ENCODE results near the gene ATP5F1D. TPM values are rescaled to one million over a fixed set of nuclear protein-coding genes. Genes with fewer than 3 reads are reported as not detected.

Gene ATP5F1D
- total and polyA plus RNA-seq, 2 of the 13 experiments (the other 11 are each of a cell fraction or from before 2014, with no cell fraction given): 39.4 to 78.7 TPM

DNA sequence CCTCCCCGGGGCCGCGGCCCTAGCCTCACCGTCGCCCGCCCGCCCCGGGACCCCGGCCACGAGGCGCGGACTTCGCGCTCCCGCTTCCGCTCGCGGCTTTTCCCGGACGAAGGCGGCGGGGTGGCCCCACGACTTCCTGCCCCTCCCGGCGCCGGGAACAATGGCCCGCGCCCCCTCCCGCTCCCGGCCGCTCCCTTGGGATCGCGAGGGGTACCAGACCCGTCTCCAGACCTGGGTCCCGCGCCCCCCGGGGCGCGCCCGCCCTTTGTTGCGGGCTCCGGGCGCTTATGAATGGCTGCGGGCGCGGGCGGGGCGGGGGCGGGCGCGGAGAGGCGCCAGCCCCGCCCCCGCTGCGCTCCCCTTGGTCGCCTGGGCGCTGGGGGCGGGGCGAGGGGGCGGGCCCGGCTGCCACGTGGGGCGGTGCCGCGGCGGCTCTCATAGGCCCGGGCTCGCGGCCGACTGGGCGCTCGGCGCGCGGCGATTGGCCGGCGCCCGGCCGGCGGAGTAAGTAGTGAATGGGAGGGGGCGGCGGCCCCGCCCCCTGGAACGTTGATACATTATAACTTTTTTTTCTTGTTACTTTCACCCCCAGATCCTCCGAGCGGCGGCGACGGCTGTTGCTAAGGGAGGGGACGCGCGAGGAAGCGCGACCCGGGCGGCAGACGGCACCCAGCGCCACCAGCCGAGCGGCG lies 7.9 kb downstream of the ATP5F1D start (continued):
- peak; percentile 65; the same call in 1 of the 2 replicates for TF ChIP-seq SRY (CRISPR knock-in tag; IDR thresholded peaks at IDR 0.05)
- TF ChIP-seq, protein P1, sequence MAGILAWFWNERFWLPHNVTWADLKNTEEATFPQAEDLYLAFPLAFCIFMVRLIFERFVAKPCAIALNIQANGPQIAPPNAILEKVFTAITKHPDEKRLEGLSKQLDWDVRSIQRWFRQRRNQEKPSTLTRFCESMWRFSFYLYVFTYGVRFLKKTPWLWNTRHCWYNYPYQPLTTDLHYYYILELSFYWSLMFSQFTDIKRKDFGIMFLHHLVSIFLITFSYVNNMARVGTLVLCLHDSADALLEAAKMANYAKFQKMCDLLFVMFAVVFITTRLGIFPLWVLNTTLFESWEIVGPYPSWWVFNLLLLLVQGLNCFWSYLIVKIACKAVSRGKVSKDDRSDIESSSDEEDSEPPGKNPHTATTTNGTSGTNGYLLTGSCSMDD (CRISPR knock-in tag; IDR thresholded peaks at IDR 0.05): no peak
- peak; percentile 92 for TF ChIP-seq AKAP8 (CRISPR knock-in tag; IDR thresholded peaks at IDR 0.05)
- TF ChIP-seq XRCC5 (optimal IDR thresholded peaks at IDR 0.05; ENCODE audit: low read length): no peak
- TF ChIP-seq ISL2 (CRISPR knock-in tag; IDR thresholded peaks at IDR 0.05): 0 out of 2 replicates have a peak, but pooled peaks have one; percentile 10
- TF ChIP-seq NCOA2 (CRISPR knock-in tag; IDR thresholded peaks at IDR 0.05): no peak
- no peak; the same call in 1 of the 2 replicates for TF ChIP-seq ZFP90 (CRISPR knock-in tag; IDR thresholded peaks at IDR 0.05; ENCODE audit: borderline replicate concordance)
- TF ChIP-seq PHF8 (CRISPR knock-in tag; IDR thresholded peaks at IDR 0.05): peak; percentile 36; the same call in 1 of the 2 replicates
- TF ChIP-seq HIVEP1 (CRISPR knock-in tag; IDR thresholded peaks at IDR 0.05): no peak
- no peak for TF ChIP-seq NR2F6 (IDR thresholded peaks at IDR 0.05)
- peak; percentile 56; the same call in 1 of the 2 replicates for TF ChIP-seq NR2F6 (CRISPR knock-in tag; IDR thresholded peaks at IDR 0.05)
- TF ChIP-seq KLF6 (CRISPR knock-in tag; IDR thresholded peaks at IDR 0.05): 0 out of 2 replicates have a peak, but pooled peaks have one; percentile 38
- peak; percentile 76 for TF ChIP-seq SOX13 (IDR thresholded peaks at IDR 0.05)
- TF ChIP-seq SOX13 (CRISPR knock-in tag; conservative IDR thresholded peaks at IDR 0.05 in 1 of 2, IDR thresholded peaks at IDR 0.05 in 1 of 2): peak; percentile 51 to 92; a peak in 2 of 4 replicates
- TF ChIP-seq KDM3A (CRISPR knock-in tag; IDR thresholded peaks at IDR 0.05; ENCODE audit: low read depth): 0 out of 2 replicates have a peak, but pooled peaks have one; percentile 12
- TF ChIP-seq, protein P2, sequence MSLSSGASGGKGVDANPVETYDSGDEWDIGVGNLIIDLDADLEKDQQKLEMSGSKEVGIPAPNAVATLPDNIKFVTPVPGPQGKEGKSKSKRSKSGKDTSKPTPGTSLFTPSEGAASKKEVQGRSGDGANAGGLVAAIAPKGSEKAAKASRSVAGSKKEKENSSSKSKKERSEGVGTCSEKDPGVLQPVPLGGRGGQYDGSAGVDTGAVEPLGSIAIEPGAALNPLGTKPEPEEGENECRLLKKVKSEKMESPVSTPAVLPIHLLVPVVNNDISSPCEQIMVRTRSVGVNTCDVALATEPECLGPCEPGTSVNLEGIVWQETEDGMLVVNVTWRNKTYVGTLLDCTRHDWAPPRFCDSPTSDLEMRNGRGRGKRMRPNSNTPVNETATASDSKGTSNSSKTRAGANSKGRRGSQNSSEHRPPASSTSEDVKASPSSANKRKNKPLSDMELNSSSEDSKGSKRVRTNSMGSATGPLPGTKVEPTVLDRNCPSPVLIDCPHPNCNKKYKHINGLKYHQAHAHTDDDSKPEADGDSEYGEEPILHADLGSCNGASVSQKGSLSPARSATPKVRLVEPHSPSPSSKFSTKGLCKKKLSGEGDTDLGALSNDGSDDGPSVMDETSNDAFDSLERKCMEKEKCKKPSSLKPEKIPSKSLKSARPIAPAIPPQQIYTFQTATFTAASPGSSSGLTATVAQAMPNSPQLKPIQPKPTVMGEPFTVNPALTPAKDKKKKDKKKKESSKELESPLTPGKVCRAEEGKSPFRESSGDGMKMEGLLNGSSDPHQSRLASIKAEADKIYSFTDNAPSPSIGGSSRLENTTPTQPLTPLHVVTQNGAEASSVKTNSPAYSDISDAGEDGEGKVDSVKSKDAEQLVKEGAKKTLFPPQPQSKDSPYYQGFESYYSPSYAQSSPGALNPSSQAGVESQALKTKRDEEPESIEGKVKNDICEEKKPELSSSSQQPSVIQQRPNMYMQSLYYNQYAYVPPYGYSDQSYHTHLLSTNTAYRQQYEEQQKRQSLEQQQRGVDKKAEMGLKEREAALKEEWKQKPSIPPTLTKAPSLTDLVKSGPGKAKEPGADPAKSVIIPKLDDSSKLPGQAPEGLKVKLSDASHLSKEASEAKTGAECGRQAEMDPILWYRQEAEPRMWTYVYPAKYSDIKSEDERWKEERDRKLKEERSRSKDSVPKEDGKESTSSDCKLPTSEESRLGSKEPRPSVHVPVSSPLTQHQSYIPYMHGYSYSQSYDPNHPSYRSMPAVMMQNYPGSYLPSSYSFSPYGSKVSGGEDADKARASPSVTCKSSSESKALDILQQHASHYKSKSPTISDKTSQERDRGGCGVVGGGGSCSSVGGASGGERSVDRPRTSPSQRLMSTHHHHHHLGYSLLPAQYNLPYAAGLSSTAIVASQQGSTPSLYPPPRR (CRISPR knock-in tag; IDR thresholded peaks at IDR 0.05; ENCODE audit: borderline replicate concordance): peak; percentile 18; the same call in 1 of the 2 replicates
- 0 out of 2 replicates have a peak, but pooled peaks have one; percentile 35 for TF ChIP-seq SALL1 (CRISPR knock-in tag; IDR thresholded peaks at IDR 0.05)
- no peak; the same call in 1 of the 2 replicates for TF ChIP-seq FOXC1 (CRISPR knock-in tag; IDR thresholded peaks at IDR 0.05; ENCODE audit: borderline replicate concordance)
- TF ChIP-seq MYC (CRISPR knock-in tag; IDR thresholded peaks at IDR 0.05; ENCODE audit: borderline replicate concordance): peak; percentile 85
- no peak for TF ChIP-seq ZBTB3 (CRISPR knock-in tag; IDR thresholded peaks at IDR 0.05; ENCODE audit: borderline replicate concordance, low read depth)
- TF ChIP-seq ZNF570 (CRISPR knock-in tag; IDR thresholded peaks at IDR 0.05; ENCODE audit: borderline replicate concordance): no peak; the same call in 1 of the 2 replicates
- peak; percentile 77 for TF ChIP-seq RBM39 (IDR thresholded peaks at IDR 0.05; ENCODE audit: low read depth, low read length, poor library complexity, severe bottlenecking)

Data from HepG2 (cell line).